ENCODE data around the gene NOP56. TPM values are rescaled to one million over a fixed set of nuclear protein-coding genes. Genes with fewer than 3 reads are reported as not detected.

Gene NOP56
- total RNA-seq, 1 experiment from 2014 or later = 582 TPM

DNA sequence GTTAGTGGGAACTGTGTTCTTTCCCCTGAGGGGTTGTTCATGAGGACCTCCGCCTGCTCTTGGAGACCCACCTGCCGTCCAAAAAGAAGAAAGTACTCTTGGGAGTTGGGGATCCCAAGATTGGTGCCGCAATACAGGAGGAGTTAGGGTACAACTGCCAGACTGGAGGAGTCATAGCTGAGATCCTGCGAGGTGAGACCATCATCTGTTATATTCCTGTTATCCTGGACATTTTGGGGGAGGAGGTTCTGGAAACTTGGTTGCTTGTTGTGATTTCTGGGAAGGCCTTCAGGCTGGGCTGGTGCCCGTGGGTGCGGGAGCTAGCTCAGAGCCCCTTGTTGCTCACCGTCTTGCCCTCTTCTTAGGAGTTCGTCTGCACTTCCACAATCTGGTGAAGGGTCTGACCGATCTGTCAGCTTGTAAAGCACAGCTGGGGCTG, 2.0 kb downstream of the NOP56 start:
- Histone ChIP-seq H2AFZ (ENCODE audit: low read depth, low read length, poor library complexity, severe bottlenecking) (no peak overlapping the region), H3K9me3 (ENCODE audit: control insufficient read depth in 1 of 2, insufficient read depth in 1 of 2, low read depth in 1 of 2, low read length in 2 of 2) (no peaks in the 10 kb centered on the region), H3K27me3 (ENCODE audit: insufficient read depth, low read length) (no peaks in the 10 kb centered on the region), H3K36me3 (ENCODE audit: control insufficient read depth in 1 of 2, insufficient read depth in 2 of 2, low read length in 2 of 2) (peaks cover 45 to 56% of the 10 kb centered on the region in 2 experiments), H3K4me2 (ENCODE audit: low read length) (peak overlapping the region; percentile 99), H3K4me1 (ENCODE audit: control insufficient read depth in 1 of 2, insufficient read depth in 2 of 2, low read length in 2 of 2) (peaks cover 8 to 21% of the 10 kb centered on the region in 2 experiments; a peak in 3 of 4 replicates), H4K20me1 (ENCODE audit: insufficient read depth) (peaks cover 51% of the 10 kb centered on the region; the same call in 1 of the 2 replicates), H3K9me2 (ENCODE audit: insufficient read depth) (no peaks in the 10 kb centered on the region), H3K4me3 (replicated peaks in 1 of 2; ENCODE audit: low read depth in 1 of 2, low read length in 2 of 2) (peak overlapping the region; percentile 98 to 100), H3K27ac (ENCODE audit: low read depth, low read length) (peak overlapping the region; percentile 99), H3K9ac (ENCODE audit: low read length) (peak overlapping the region; percentile 96), H3K79me2 (ENCODE audit: insufficient read depth, low read length) (peaks cover 81% of the 10 kb centered on the region)
- RAD21 ChIA-PET (ENCODE audit: low non-redundant PET in 1 of 2, low total read pairs in 2 of 2, uncharacterized antibody in 2 of 2, unreplicated experiment in 2 of 2) = no interaction called here
- TF ChIP-seq ATF3 (IDR thresholded peaks at IDR 0.05) (no peak), ZNF274 (IDR thresholded peaks at IDR 0.05; ENCODE audit: low read depth, low read length) (no peak), CEBPB (IDR thresholded peaks at IDR 0.05; ENCODE audit: low read depth) (no peak), CBX3 (IDR thresholded peaks at IDR 0.05; ENCODE audit: low read depth) (no peak), RAD21 (IDR thresholded peaks at IDR 0.05; ENCODE audit: low read depth) (no peak), FOSL1 (IDR thresholded peaks at IDR 0.05; ENCODE audit: low read depth) (no peak), POLR2AphosphoS5 (IDR thresholded peaks at IDR 0.05; ENCODE audit: low read depth, low read length) (no peak), REST (IDR thresholded peaks at IDR 0.05; ENCODE audit: low read depth) (no peak), POLR2A (IDR thresholded peaks at IDR 0.05; ENCODE audit: borderline replicate concordance, extremely low read depth, insufficient read depth, insufficient read length) (no peak), TCF7L2 (IDR thresholded peaks at IDR 0.05; ENCODE audit: borderline replicate concordance, extremely low read depth, insufficient read depth, insufficient read length) (no peak), JUND (IDR thresholded peaks at IDR 0.05) (no peak), SP1 (IDR thresholded peaks at IDR 0.05; ENCODE audit: low read depth) (no peak), ELF1 (IDR thresholded peaks at IDR 0.05; ENCODE audit: borderline replicate concordance, low read depth) (no peak), YY1 (IDR thresholded peaks at IDR 0.05; ENCODE audit: extremely low read depth, insufficient replicate concordance, low read depth, low read length) (no peak)
- TF ChIP-seq, protein P1, sequence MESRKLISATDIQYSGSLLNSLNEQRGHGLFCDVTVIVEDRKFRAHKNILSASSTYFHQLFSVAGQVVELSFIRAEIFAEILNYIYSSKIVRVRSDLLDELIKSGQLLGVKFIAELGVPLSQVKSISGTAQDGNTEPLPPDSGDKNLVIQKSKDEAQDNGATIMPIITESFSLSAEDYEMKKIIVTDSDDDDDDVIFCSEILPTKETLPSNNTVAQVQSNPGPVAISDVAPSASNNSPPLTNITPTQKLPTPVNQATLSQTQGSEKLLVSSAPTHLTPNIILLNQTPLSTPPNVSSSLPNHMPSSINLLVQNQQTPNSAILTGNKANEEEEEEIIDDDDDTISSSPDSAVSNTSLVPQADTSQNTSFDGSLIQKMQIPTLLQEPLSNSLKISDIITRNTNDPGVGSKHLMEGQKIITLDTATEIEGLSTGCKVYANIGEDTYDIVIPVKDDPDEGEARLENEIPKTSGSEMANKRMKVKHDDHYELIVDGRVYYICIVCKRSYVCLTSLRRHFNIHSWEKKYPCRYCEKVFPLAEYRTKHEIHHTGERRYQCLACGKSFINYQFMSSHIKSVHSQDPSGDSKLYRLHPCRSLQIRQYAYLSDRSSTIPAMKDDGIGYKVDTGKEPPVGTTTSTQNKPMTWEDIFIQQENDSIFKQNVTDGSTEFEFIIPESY (IDR thresholded peaks at IDR 0.05; ENCODE audit: extremely low read depth, insufficient replicate concordance, low read length) = no peak
- TF ChIP-seq, protein P2, sequence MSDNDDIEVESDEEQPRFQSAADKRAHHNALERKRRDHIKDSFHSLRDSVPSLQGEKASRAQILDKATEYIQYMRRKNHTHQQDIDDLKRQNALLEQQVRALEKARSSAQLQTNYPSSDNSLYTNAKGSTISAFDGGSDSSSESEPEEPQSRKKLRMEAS (IDR thresholded peaks at IDR 0.05) = no peak
- no TSS peak for BruUV-seq (replicated peaks)
- CTCF ChIA-PET = no interaction called here
- no peak for DNase-seq (ENCODE audit: low read depth, low spot score)
- intact Hi-C loops (cut with micrococcal nuclease) = no loop called here
- POLR2A ChIA-PET = interaction anchor here (1.4 kb wide), 1 partner anchor 10 kb away, joined by 4 read pairs; the partner anchor contains the start of gene IDH3B
- no peak for ATAC-seq
